D721Med (cell line): ENCODE results near the gene ACAD8.

Experiments used
- DNase-seq: peaks from one replicate; pipeline ENCODE4 v3.0.0; 2011; ENCODE audit warnings: low spot score; ENCODE audit not compliant: insufficient read length
- FAIRE-seq: peaks from 2 replicates; lab custom pipeline; 2011; peaks lifted over from hg19 to GRCh38; lab: Jason Lieb, UNC
- CTCF ChIP-seq: IDR thresholded peaks from 2 replicates; pipeline ENCODE4 v1.5.1; 2012; ENCODE audit warnings: mild to moderate bottlenecking, control low read depth; ENCODE audit not compliant: insufficient read depth; ENCODE audit errors: missing control alignments

Gene ACAD8

GRCh38 chr11:134223121-134223520, 30.2 kb upstream of the ACAD8 start:
- FAIRE-seq: no peak

GRCh38 chr11:134223836-134224709, 29.3 kb upstream of the ACAD8 start, which contains the start of the genes NCAPD3 and VPS26B:
NCAPD3 (minus strand) TSS chr11:134223967; CDS start chr11:134223926, 41 bp downstream.
VPS26B (plus strand) TSS chr11:134224671; CDS start chr11:134225123, 452 bp downstream.
- DNase-seq: peak; percentile 59
- TF ChIP-seq CTCF: no peak
- FAIRE-seq: no peak

More at GRCh38 chr11:134223121-134223520, 30.2 kb upstream of the ACAD8 start:
- DNase-seq: no peak
- TF ChIP-seq CTCF: no peak

- TF ChIP-seq CTCF: no peak
- FAIRE-seq (no peak), DNase-seq (no peak)
These were observed 28.4 kb upstream of the ACAD8 start for GRCh38 chr11:134224710-134225664.

- TF ChIP-seq CTCF: no peak
- DNase-seq (no peak), FAIRE-seq (no peak)
These were observed 26.5 kb upstream of the ACAD8 start for GRCh38 chr11:134226806-134227325.

GRCh38 chr11:134228625-134229024, 24.7 kb upstream of the ACAD8 start:
- FAIRE-seq (no peak), DNase-seq (no peak)
- TF ChIP-seq CTCF: no peak

GRCh38 chr11:134229126-134229790, 24.1 kb upstream of the ACAD8 start:
- FAIRE-seq: no peak
- no peak for TF ChIP-seq CTCF
- DNase-seq: no peak
